Smooth muscle cell (in vitro differentiated cells): ENCODE data around the gene ZNF697. TPM values are rescaled to one million over a fixed set of nuclear protein-coding genes. Genes with fewer than 3 reads are reported as not detected.

Source experiments
- DNase-seq: peaks from one replicate; lab custom pipeline; 2025; ENCODE audit not compliant: unreplicated experiment; lab: John Stamatoyannopoulos, UW
- H2AFZ ChIP-seq: fragments of 200-600 bp; sonication (generic); 2 replicates; pipeline ENCODE4 v1.6.0; 2016; ENCODE audit warnings: antibody characterized with exemption, low read depth, mild to moderate bottlenecking
- H3F3A ChIP-seq: fragments of 200-600 bp; sonication (generic); 2 replicates; pipeline ENCODE4 v1.6.0; 2017; ENCODE audit warnings: antibody characterized with exemption, low read depth
- H3K27ac ChIP-seq: fragments of 200-600 bp; sonication (generic); 2 replicates; pipeline ENCODE4 v1.5.1; 2016; ENCODE audit warnings: low read depth, mild to moderate bottlenecking
- H3K27me3 ChIP-seq: fragments of 200-600 bp; sonication (generic); 2 replicates; pipeline ENCODE4 v1.6.1; 2016; ENCODE audit warnings: low read depth, mild to moderate bottlenecking
- H3K36me3 ChIP-seq: fragments of 200-600 bp; sonication (generic); 2 replicates; pipeline ENCODE4 v1.5.1; 2016; ENCODE audit warnings: low read depth
- H3K4me1 ChIP-seq: fragments of 200-600 bp; sonication (generic); 2 replicates; pipeline ENCODE4 v1.5.1; 2016; ENCODE audit warnings: low read depth
- H3K4me2 ChIP-seq: fragments of 200-600 bp; sonication (generic); 2 replicates; pipeline ENCODE4 v1.6.0; 2016; ENCODE audit warnings: mild to moderate bottlenecking
- H3K4me3 ChIP-seq: fragments of 200-600 bp; sonication (generic); 2 replicates; pipeline ENCODE4 v1.5.1; 2016; ENCODE audit warnings: mild to moderate bottlenecking
- H3K79me2 ChIP-seq: fragments of 200-600 bp; sonication (generic); 2 replicates; pipeline ENCODE4 v1.6.0; 2016; ENCODE audit warnings: low read depth, mild to moderate bottlenecking
- H3K9ac ChIP-seq: fragments of 200-600 bp; sonication (generic); 2 replicates; pipeline ENCODE4 v1.6.0; 2016; ENCODE audit warnings: low read depth
- H3K9me3 ChIP-seq: fragments of 200-600 bp; sonication (generic); replicated peaks from 2 replicates; pipeline ENCODE4 v1.5.1; 2016; ENCODE audit warnings: low read depth
- H4K20me1 ChIP-seq: fragments of 200-600 bp; sonication (generic); 2 replicates; pipeline ENCODE4 v1.6.0; 2016; ENCODE audit warnings: low read depth
- WGBS: methylation state at CpG from one replicate; pipeline ENCODE4 v1.1.7; 2016; ENCODE audit warnings: low lambda C conversion rate; 5-methylcytosine and 5-hydroxymethylcytosine counted together
- polyA plus RNA-seq: library from polyadenylated mRNA; unstranded; fragments of >200 nt; fragmentation: Nextera tagmentation; extraction: Ambion mirVana; gene quantifications from 2 replicates; pipeline ENCODE4 v1.2.1, GENCODE V29; 2016
- total RNA-seq: library from RNA; depleted of rRNA; stranded (reverse); fragments of >200 nt; gene quantifications from 2 replicates; pipeline ENCODE4 v1.2.3, GENCODE V29; 2014
- TF ChIP-seq, protein P1 (sequence below): fragments of 200-600 bp; sonication (generic); IDR thresholded peaks from 2 replicates; pipeline ENCODE4 v1.5.1; 2017; ENCODE audit warnings: borderline replicate concordance, mild to moderate bottlenecking, antibody characterized with exemption; ENCODE audit not compliant: insufficient read depth, poor library complexity, severe bottlenecking

Gene ZNF697
- total and polyA plus RNA-seq, 2 experiments from 2014 or later: 2.2 to 18.5 TPM

DNA sequence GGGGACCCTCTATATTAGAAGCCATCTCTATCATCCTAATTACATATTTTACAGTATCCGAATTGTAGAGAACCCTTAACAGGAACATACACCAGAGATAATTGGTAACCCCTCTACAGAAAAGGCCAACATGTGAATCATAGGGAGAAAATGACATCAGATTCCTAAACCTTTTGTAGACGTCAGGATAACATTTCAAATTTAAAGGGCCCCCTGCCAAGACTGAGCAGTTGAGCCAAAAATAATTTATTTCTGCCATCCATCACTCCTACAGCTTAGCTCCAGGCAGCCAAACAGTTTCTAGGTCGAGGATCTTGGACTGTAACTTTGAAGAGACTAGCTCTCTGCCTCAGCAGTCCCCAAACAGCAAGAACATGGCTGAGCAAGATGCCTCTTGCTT, 21.2 kb downstream of the ZNF697 start:
- Histone ChIP-seq H3K4me1 (no peaks in the 10 kb centered on the region), H3K9ac (no peak overlapping the region), H3F3A (no peaks in the 10 kb centered on the region), H2AFZ (no peak overlapping the region), H3K4me2 (no peak overlapping the region), H3K36me3 (no peaks in the 10 kb centered on the region), H3K4me3 (no peak overlapping the region), H3K27me3 (no peaks in the 10 kb centered on the region), H4K20me1 (peaks cover 85% of the 10 kb centered on the region), H3K27ac (no peak overlapping the region), H3K9me3 (no peaks in the 10 kb centered on the region), H3K79me2 (peaks cover 68% of the 10 kb centered on the region)
- 63% methylated on average over 3 of the region's 3 CpGs for WGBS
- no peak for DNase-seq
- TF ChIP-seq, protein P1, sequence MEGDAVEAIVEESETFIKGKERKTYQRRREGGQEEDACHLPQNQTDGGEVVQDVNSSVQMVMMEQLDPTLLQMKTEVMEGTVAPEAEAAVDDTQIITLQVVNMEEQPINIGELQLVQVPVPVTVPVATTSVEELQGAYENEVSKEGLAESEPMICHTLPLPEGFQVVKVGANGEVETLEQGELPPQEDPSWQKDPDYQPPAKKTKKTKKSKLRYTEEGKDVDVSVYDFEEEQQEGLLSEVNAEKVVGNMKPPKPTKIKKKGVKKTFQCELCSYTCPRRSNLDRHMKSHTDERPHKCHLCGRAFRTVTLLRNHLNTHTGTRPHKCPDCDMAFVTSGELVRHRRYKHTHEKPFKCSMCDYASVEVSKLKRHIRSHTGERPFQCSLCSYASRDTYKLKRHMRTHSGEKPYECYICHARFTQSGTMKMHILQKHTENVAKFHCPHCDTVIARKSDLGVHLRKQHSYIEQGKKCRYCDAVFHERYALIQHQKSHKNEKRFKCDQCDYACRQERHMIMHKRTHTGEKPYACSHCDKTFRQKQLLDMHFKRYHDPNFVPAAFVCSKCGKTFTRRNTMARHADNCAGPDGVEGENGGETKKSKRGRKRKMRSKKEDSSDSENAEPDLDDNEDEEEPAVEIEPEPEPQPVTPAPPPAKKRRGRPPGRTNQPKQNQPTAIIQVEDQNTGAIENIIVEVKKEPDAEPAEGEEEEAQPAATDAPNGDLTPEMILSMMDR: no peak

DNA sequence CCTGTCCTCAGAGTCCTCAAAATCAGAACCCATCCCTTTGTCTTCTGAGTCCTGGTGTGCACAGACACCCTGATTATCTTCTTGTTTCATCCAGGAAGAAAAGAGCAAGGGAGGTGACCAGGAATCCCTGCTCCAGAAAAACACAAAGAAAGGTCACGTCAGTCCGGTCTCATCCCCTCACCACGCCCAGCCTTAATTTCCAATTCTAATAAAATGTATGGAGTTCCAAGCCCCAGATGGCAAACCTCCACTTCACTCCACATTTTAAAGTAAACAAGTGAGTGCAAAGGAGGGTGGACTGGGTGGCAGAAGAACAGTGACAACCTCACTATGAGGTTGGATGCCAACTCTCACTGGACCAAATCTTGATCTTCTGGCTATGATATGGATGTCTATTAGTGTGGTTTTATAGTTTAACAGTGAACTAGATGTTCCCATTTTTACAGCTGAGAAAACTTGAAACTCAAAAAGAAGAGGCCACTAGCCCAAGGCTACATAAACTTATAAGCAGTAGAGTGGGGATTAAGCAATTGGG, 22.0 kb downstream of the ZNF697 start:
- Histone ChIP-seq H3K27ac (no peak overlapping the region), H3K4me3 (no peak overlapping the region), H3K4me1 (no peaks in the 10 kb centered on the region), H3K9me3 (no peaks in the 10 kb centered on the region), H3K36me3 (no peaks in the 10 kb centered on the region), H3K79me2 (peaks cover 65% of the 10 kb centered on the region), H4K20me1 (peaks cover 84% of the 10 kb centered on the region), H3F3A (no peaks in the 10 kb centered on the region), H2AFZ (no peak overlapping the region), H3K9ac (no peak overlapping the region), H3K27me3 (no peaks in the 10 kb centered on the region), H3K4me2 (no peak overlapping the region)
- DNase-seq: no peak
- WGBS: 93% methylated on average over 3 of the region's 3 CpGs
- TF ChIP-seq, protein P1: no peak

DNA sequence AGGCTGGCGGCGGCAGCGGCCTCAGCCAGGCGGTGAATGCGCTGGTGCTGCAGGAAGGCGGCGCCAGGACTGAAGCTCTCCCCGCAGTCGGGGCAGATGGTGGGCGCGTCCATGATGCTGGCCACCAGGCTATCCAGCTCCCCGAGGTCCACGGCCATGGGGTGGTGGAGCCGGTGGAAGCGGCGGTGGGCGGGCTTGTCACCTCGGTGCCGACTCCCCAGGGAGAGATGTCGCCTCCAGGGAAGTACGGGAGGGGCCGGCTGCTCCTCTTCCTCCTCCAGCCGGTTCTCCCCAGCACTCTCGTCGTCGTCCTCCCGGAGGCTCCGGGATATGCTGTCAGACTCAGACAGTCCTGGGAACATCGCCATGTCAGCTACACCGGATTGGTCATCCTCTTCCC, 24.4 kb downstream of the ZNF697 start:
- H3K9ac ChIP-seq: no peak overlapping the region
- no peaks in the 10 kb centered on the region for H3K36me3 ChIP-seq
- 87% methylated on average over 12 of the region's 30 CpGs for WGBS
- no peaks in the 10 kb centered on the region for H3K9me3 ChIP-seq
- H3K4me1 ChIP-seq: no peaks in the 10 kb centered on the region
- H3K4me3 ChIP-seq: no peak overlapping the region
- H2AFZ ChIP-seq: no peak overlapping the region
- no peak overlapping the region for H3K4me2 ChIP-seq
- no peak for DNase-seq
- H3F3A ChIP-seq: no peaks in the 10 kb centered on the region
- no peak overlapping the region for H3K27ac ChIP-seq
- H4K20me1 ChIP-seq: peaks cover 84% of the 10 kb centered on the region
- no peaks in the 10 kb centered on the region for H3K27me3 ChIP-seq
- peaks cover 45% of the 10 kb centered on the region for H3K79me2 ChIP-seq
- TF ChIP-seq, protein P1: no peak

DNA sequence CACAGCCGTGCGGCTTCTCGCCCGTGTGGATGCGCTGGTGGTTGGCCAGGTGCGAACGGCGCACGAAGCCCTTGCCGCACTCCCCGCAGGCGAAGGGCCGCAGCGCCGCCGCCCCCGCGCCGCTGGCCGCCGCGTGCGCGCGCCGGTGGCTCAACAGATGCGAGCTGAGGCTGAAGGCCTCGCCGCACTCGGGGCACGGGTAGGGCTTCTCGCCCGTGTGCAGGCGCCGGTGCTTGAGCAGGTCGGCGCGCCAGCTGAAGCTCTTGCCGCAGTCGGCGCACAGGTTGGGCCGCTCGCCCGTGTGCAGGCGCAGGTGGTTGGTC, 24.9 kb downstream of the ZNF697 start:
- 96% methylated on average over 38 of the region's 45 CpGs for WGBS
- DNase-seq: no peak
- H3K4me3 ChIP-seq: no peak overlapping the region

More for the DNA sequence above, 24.9 kb downstream of the ZNF697 start:
- TF ChIP-seq, protein P1: no peak
- Histone ChIP-seq H3K9ac (no peak overlapping the region), H3K4me2 (no peak overlapping the region), H3K79me2 (peaks cover 40% of the 10 kb centered on the region), H3F3A (no peaks in the 10 kb centered on the region), H3K4me1 (no peaks in the 10 kb centered on the region), H4K20me1 (peaks cover 80% of the 10 kb centered on the region), H3K27me3 (no peaks in the 10 kb centered on the region), H2AFZ (no peak overlapping the region), H3K27ac (no peak overlapping the region), H3K9me3 (no peaks in the 10 kb centered on the region), H3K36me3 (no peaks in the 10 kb centered on the region)
